DMS79 treated with DMSO at 0.1 percent for 48 hours (cell line): Measurements from ENCODE around the gene LINGO3.

Experiments used
- DNase-seq: peaks from one replicate; lab custom pipeline; 2025; lab: John Stamatoyannopoulos, UW

The LINGO3 gene

GRCh38 chr19:2261438-2262172, 46.3 kb downstream of the LINGO3 start:
- no peak for DNase-seq

GRCh38 chr19:2260341-2260805, 47.6 kb downstream of the LINGO3 start:
- no peak for DNase-seq

GRCh38 chr19:2259336-2259735, 48.6 kb downstream of the LINGO3 start:
- no peak for DNase-seq
